ENCODE measurements around the gene PCBP2. TPM values are rescaled to one million over a fixed set of nuclear protein-coding genes. Genes with fewer than 3 reads are reported as not detected.
A peak's percentile ranks its signal among the peaks of the same experiment; 100 is the strongest.

The PCBP2 gene
- total and polyA plus RNA-seq, 2 of the 4 experiments (the other 2 are of a cell fraction), result 190 to 586 TPM

GRCh38 chr12:53431187-53431586 lies 20.7 kb upstream of the PCBP2 start:
- Histone ChIP-seq H3K4ac (ENCODE audit: low read depth, low read length) (no peak overlapping the region), H2AK5ac (ENCODE audit: low read depth, low read length) (no peak overlapping the region), H3K4me1 (ENCODE audit: control insufficient read depth, insufficient read depth, low read length) (peaks cover 5% of the 10 kb centered on the region; the same call in 1 of the 2 replicates), H3K9ac (ENCODE audit: low read depth, low read length) (no peak overlapping the region), H3K27me3 (ENCODE audit: control insufficient read depth, insufficient read depth, low read length) (no peaks in the 10 kb centered on the region), H3K56ac (ENCODE audit: extremely low read depth, insufficient read depth, low read length) (no peak overlapping the region), H2BK20ac (ENCODE audit: low read depth, low read length) (no peak overlapping the region), H3K18ac (ENCODE audit: low read depth, low read length) (no peak overlapping the region), H4K91ac (ENCODE audit: insufficient read depth, low read depth, low read length) (no peak overlapping the region), H3K9me3 (ENCODE audit: control insufficient read depth, insufficient read depth, low read length) (no peaks in the 10 kb centered on the region), H2AFZ (replicated peaks; ENCODE audit: low read length, poor library complexity) (peak overlapping the region; percentile 74), H2BK15ac (ENCODE audit: low read depth, low read length) (no peak overlapping the region), H4K20me1 (ENCODE audit: insufficient read depth, low read length) (peaks cover 6% of the 10 kb centered on the region), H2BK120ac (ENCODE audit: low read depth, low read length) (no peak overlapping the region), H4K5ac (ENCODE audit: low read depth, low read length) (no peak overlapping the region), H2AK9ac (replicated peaks; ENCODE audit: low read depth, low read length, poor library complexity) (no peak overlapping the region), H3K79me1 (ENCODE audit: low read depth in 1 of 2, low read length in 2 of 2) (no peaks in the 10 kb centered on the region), H4K8ac (ENCODE audit: low read depth in 2 of 2, low read length in 2 of 2) (no peak overlapping the region), H3K4me2 (ENCODE audit: low read depth, low read length) (no peak overlapping the region), H3K23ac (ENCODE audit: low read depth, low read length) (no peak overlapping the region), H3K14ac (replicated peaks; ENCODE audit: low read depth, low read length) (no peak overlapping the region), H2BK5ac (ENCODE audit: low read depth, low read length, poor library complexity, severe bottlenecking) (no peak overlapping the region), H3K27ac (ENCODE audit: insufficient read depth, low read length) (no peak overlapping the region), H3K9me1 (ENCODE audit: insufficient read depth, low read length) (peaks cover 18% of the 10 kb centered on the region; the same call in 1 of the 2 replicates), H3K36me3 (ENCODE audit: control insufficient read depth, insufficient read depth, low read length) (no peaks in the 10 kb centered on the region), H3K4me3 (ENCODE audit: insufficient read depth, low read depth, low read length) (no peak overlapping the region)
- no peak for TF ChIP-seq MAFK (IDR thresholded peaks at IDR 0.05; ENCODE audit: low read depth, low read length)
- TF ChIP-seq FOS (IDR thresholded peaks at IDR 0.05; ENCODE audit: low read depth, low read length), result no peak
- TF ChIP-seq RCOR1 (IDR thresholded peaks at IDR 0.05; ENCODE audit: insufficient replicate concordance, low read length), result no peak
- TF ChIP-seq MXI1 (IDR thresholded peaks at IDR 0.05; ENCODE audit: borderline replicate concordance, low read depth, low read length), result no peak
- TF ChIP-seq NFE2L2 (IDR thresholded peaks at IDR 0.05; ENCODE audit: low read depth, low read length), result no peak
- no peak for TF ChIP-seq CTCF (conservative IDR thresholded peaks at IDR 0.05; ENCODE audit: low read depth, low read length)
- no peak for TF ChIP-seq CHD1 (IDR thresholded peaks at IDR 0.05; ENCODE audit: low read depth, low read length)
- no peak for TF ChIP-seq RFX5 (IDR thresholded peaks at IDR 0.05; ENCODE audit: low read depth, low read length)
- TF ChIP-seq ELK1 (IDR thresholded peaks at IDR 0.05; ENCODE audit: borderline replicate concordance, low read depth, low read length), result no peak
- TF ChIP-seq CEBPB (IDR thresholded peaks at IDR 0.05; ENCODE audit: low read depth, low read length), result no peak
- no peak for TF ChIP-seq RAD21 (IDR thresholded peaks at IDR 0.05; ENCODE audit: low read length)
- TF ChIP-seq BHLHE40 (IDR thresholded peaks at IDR 0.05; ENCODE audit: low read depth, low read length), result no peak
- no peak for TF ChIP-seq USF2 (IDR thresholded peaks at IDR 0.05; ENCODE audit: low read depth, low read length)
- no peak for TF ChIP-seq SMC3 (IDR thresholded peaks at IDR 0.05; ENCODE audit: low read depth, low read length)
- dilution Hi-C loops (cut with HindIII; ENCODE audit: low sequenced_read_pairs, unreplicated experiment), result no loop called here
- BruUV-seq (replicated peaks), result no TSS peak
- DNase-seq (peak; percentile 49), ATAC-seq (ENCODE audit: low read depth) (peak; percentile 22)
- intact Hi-C loops (cut with micrococcal nuclease), result no loop called here
- CTCF ChIA-PET, result no interaction called here
- 64% methylated on average over 3 of the region's 7 CpGs; no CpG with 5 or more reads in 1 of the 2 experiments for WGBS, 2 experiments (ENCODE audit: extremely low coverage in 2 of 2, insufficient read length in 1 of 2)
- in situ Hi-C loops (cut with MboI; ENCODE audit: low sequenced_read_pairs), result no loop called here
- POLR2A ChIA-PET (ENCODE audit: unreplicated experiment), result no interaction called here

Data from IMR-90 (cell line).